HUES64 (cell line): ENCODE results near the gene RCE1.

Experiments used
- H3K27ac ChIP-seq: 2 replicates; pipeline ENCODE4 v1.7.0; 2013; ENCODE audit warnings: low read depth, low read length, inconsistent platforms
- H3K27me3 ChIP-seq: 2 replicates; pipeline ENCODE4 v1.6.1; 2013; ENCODE audit warnings: mild to moderate bottlenecking, low read length; ENCODE audit not compliant: insufficient read depth
- H3K36me3 ChIP-seq: 2 replicates; pipeline ENCODE4 v1.6.1; 2013; ENCODE audit warnings: mild to moderate bottlenecking, low read length; ENCODE audit not compliant: insufficient read depth
- H3K4me1 ChIP-seq: 2 replicates; pipeline ENCODE4 v1.6.1; 2013; ENCODE audit warnings: mild to moderate bottlenecking, low read length, moderate library complexity; ENCODE audit not compliant: insufficient read depth
- H3K4me3 ChIP-seq: 2 replicates; pipeline ENCODE4 v1.5.1; 2013; ENCODE audit warnings: mild to moderate bottlenecking, low read length, moderate library complexity
- H3K9ac ChIP-seq: 2 replicates; pipeline ENCODE4 v1.6.1; 2013; ENCODE audit warnings: mild to moderate bottlenecking, low read depth, low read length
- H3K9me3 ChIP-seq: 2 replicates; pipeline ENCODE4 v1.6.1; 2013; ENCODE audit warnings: low read depth, low read length; ENCODE audit not compliant: insufficient read depth
- WGBS: fragments of 150-250, 120-280 bp; methylation state at CpG from one replicate; pipeline ENCODE4 v1.1.7; 2013; ENCODE audit warnings: missing lambda C conversion rate; 5-methylcytosine and 5-hydroxymethylcytosine counted together

Gene RCE1

DNA sequence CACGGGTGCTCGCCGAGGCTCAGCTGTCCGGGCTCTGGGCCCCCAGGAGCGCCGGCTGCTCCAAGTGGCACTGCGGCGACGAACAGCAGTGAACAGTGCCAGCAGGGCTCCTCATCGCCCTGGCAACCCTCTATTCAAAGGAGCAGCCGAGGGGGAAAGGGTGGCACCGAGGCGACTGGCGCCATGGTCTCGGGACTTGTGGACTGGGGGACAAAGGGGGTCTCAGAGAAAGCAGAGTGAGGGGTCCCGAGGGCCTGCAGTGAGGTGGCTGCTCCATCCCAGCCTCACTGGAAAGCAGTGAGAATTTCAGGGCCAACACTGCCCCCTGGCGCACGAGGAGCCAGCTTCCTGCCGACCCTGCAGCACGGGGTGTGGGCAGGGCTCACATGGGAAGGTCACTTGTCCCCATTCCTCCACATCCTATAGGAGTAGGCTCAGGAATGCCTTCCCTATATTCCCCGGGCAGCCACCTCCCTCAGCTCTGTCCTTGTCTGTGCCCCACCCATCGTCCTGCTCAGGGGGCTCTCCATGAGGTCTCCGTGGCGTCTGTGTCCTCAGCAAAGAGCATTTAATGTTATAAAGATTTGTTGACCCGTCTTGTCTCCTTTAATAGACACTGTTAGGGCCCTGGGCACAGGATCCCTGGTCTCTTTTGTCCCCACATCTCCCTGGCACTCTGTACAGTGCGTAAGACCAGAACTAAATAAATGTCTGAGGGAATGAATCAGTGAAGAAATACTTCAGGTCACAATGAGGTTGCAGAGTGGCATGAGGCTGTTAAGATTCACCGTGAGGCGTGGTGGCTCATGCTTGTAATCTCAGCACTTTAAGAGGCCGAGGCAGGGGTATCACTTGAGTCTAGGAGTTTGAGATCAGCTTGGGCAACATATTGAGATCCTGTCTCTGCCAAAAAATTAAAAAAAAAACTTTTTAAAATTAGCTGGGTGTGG lies 40.0 kb downstream of the RCE1 start:
- no peak overlapping the region for H3K27ac ChIP-seq
- no peaks in the 10 kb centered on the region for H3K36me3 ChIP-seq
- WGBS: 71% methylated on average over 29 of the region's 29 CpGs
- no peaks in the 10 kb centered on the region for H3K9me3 ChIP-seq
- H3K4me3 ChIP-seq: no peak overlapping the region
- no peaks in the 10 kb centered on the region for H3K27me3 ChIP-seq
- H3K9ac ChIP-seq: no peak overlapping the region
- peaks cover 10% of the 10 kb centered on the region for H3K4me1 ChIP-seq

DNA sequence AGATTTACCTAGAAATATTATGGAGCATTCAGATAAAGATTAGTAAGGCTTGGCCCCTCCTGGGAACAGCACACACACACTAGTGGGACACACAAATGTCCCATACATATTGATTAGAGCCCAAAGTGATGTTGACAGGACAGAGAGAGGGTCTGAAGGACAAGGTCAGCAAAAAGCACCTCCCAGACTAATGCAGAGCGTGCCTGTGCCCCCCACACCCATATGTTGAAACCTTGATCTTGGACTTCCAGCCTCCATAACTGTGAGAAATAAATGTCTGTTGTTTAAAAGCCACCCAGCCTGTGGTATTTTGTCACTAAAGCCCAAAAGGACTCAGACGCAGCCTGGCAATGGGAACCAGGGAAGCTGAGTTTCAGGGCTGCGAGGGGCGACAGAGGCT lies 41.2 kb downstream of the RCE1 start:
- no peak overlapping the region for H3K4me3 ChIP-seq
- peaks cover 10% of the 10 kb centered on the region for H3K4me1 ChIP-seq
- WGBS: 96% methylated on average over 4 of the region's 4 CpGs
- no peaks in the 10 kb centered on the region for H3K27me3 ChIP-seq
- no peaks in the 10 kb centered on the region for H3K9me3 ChIP-seq
- H3K9ac ChIP-seq: no peak overlapping the region
- no peak overlapping the region for H3K27ac ChIP-seq
- no peaks in the 10 kb centered on the region for H3K36me3 ChIP-seq

DNA sequence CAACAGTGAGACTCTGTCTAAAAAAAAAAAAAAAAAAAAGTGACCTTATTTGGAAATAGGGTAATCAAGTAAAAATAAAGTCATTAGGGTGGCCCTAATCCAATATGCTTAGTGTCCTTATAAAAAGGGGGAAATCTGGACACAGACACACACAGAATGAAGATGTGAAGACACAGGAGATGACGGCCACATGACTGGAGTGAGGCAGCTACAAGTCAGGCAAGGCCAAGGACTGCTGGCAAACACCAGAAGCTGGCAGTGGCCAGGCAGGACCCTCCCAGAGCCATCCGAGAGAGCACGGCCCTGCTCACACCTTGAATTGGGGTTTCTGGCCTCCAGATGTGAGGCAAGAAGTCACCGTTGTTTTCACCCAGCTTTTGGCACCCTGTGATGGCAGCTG lies 42.2 kb downstream of the RCE1 start:
- Histone ChIP-seq H3K4me1 (peaks cover 15% of the 10 kb centered on the region), H3K9ac (no peak overlapping the region), H3K4me3 (no peak overlapping the region), H3K36me3 (no peaks in the 10 kb centered on the region), H3K9me3 (no peaks in the 10 kb centered on the region), H3K27ac (no peak overlapping the region), H3K27me3 (no peaks in the 10 kb centered on the region)
- WGBS: 92% methylated on average over 4 of the region's 4 CpGs

DNA sequence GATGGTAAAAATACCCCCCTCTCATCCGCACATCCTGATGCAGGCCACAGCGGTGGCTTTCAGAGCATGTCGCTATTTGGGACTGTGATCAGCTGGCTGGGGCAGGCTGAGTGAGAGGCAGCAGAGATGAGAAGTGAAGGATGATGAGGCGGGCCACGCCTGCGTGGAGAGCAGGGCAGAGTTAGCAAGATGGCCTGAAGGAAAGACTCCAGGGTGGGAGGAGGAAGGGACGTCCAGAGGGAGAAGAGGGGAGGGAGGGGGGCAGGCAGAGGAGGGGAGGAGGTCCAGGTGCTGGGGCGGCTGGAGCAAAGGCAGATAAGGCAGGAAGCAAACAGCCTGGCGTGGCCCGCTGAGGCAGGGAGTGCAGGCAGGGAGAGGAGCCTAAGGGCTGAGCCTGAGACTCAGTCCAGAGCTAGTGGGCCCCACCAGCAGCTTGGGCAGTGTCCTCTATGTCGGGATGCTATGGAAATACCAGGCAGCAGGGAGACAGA lies 42.8 kb downstream of the RCE1 start:
- no peaks in the 10 kb centered on the region for H3K27me3 ChIP-seq
- 78% methylated on average over 11 of the region's 11 CpGs for WGBS
- no peak overlapping the region for H3K9ac ChIP-seq
- no peak overlapping the region for H3K27ac ChIP-seq
- H3K9me3 ChIP-seq: no peaks in the 10 kb centered on the region
- no peaks in the 10 kb centered on the region for H3K36me3 ChIP-seq
- H3K4me1 ChIP-seq: peaks cover 10% of the 10 kb centered on the region
- H3K4me3 ChIP-seq: no peak overlapping the region

DNA sequence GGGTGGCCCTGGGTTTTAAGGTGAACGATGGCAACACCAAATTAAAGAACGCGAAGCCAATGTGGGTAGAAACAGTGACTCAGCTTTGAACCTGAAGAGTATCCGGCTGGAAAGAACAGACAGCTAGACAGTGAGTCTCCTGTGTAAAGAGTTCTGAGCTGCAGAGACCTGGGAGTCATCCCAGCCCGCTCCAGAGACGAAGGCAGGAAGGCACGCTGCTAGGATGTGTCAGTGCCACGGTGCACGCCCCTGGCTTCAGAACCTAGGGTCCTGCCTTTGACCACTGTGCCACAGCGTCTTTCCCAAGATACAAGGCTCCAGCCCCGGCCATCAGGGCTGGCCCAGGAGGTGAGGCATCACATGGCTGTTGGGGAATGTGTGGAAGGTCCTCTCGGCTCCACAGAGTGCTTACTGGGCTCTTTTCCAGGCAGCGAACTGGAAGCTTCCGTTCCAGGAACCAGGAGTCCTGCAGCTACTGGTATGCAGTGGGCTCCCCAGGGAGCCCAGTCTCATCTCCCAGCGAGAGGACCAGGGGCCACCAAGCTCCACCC lies 43.5 kb downstream of the RCE1 start:
- Histone ChIP-seq H3K27me3 (no peaks in the 10 kb centered on the region), H3K4me3 (no peak overlapping the region), H3K9me3 (no peaks in the 10 kb centered on the region), H3K4me1 (peaks cover 8% of the 10 kb centered on the region; the same call in 1 of the 2 replicates), H3K9ac (no peak overlapping the region), H3K36me3 (no peaks in the 10 kb centered on the region), H3K27ac (no peak overlapping the region)
- WGBS: 89% methylated on average over 15 of the region's 15 CpGs

DNA sequence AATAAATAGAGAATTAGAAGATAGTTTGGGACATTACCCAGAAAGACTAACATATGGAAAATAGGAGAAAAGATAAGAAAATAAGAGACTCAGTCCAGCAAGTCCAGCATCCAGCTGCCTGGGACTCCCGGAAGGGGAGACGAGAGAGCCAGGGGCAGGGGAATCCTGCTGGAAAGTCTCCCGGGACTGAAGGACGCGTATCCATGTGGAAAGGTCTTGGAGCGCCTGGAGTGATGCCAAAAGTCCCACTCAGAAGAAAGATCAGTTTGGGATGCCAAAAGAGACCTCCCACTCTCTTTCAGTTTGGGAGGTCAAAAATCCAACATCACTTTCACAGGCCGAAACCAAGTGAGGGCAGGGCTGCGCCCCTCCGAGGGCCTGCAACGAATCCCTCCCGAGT lies 44.3 kb downstream of the RCE1 start:
- Histone ChIP-seq H3K4me1 (peaks cover 8% of the 10 kb centered on the region; the same call in 1 of the 2 replicates), H3K27me3 (no peaks in the 10 kb centered on the region), H3K4me3 (no peak overlapping the region), H3K27ac (no peak overlapping the region), H3K9me3 (no peaks in the 10 kb centered on the region), H3K9ac (no peak overlapping the region), H3K36me3 (no peaks in the 10 kb centered on the region)
- 96% methylated on average over 11 of the region's 11 CpGs for WGBS

DNA sequence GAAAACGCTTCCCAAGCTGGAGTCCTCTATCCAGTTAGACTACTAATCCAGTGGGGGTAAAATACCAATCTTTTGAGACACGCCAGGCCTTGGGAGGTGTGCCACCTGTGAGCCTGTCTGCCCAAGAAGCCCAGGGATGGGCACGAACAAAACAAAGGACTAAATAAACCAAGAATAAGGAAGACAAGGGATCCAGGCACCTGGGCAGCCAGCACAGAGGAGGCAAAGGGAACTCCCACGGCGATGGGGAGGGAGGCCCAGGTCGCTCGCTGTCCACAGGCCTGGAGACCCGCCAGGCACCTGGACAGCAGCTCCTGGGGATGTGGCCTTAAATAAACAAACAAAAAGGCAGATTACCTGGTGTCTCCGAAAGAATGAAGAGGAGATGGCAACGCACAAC lies 45.0 kb downstream of the RCE1 start:
- Histone ChIP-seq H3K27me3 (no peaks in the 10 kb centered on the region), H3K27ac (no peak overlapping the region), H3K36me3 (no peaks in the 10 kb centered on the region), H3K9me3 (no peaks in the 10 kb centered on the region), H3K9ac (no peak overlapping the region), H3K4me3 (no peak overlapping the region), H3K4me1 (peaks cover 14% of the 10 kb centered on the region; the same call in 1 of the 2 replicates)
- WGBS: 93% methylated on average over 10 of the region's 10 CpGs

DNA sequence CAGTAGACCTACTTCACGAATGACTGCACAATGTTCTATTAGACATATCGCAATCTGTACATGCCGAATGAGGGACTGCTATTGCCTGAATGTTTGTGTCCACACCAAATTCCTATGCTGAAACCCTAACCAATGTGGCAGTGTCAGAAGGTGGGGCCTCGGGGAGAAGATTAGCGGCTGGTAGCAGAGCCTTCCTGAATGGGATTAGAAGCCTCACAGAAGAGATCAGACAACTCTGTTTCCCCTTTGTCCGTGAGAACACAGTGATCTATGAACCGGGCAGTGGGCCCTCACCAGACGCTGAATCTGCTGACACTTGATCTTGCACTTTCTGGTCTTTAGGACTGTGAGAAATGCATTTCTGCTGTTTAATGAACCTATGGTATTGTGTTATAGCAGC lies 46.7 kb downstream of the RCE1 start:
- Histone ChIP-seq H3K27ac (no peak overlapping the region), H3K27me3 (no peaks in the 10 kb centered on the region)
- WGBS: 81% methylated on average over 8 of the region's 8 CpGs

DNA sequence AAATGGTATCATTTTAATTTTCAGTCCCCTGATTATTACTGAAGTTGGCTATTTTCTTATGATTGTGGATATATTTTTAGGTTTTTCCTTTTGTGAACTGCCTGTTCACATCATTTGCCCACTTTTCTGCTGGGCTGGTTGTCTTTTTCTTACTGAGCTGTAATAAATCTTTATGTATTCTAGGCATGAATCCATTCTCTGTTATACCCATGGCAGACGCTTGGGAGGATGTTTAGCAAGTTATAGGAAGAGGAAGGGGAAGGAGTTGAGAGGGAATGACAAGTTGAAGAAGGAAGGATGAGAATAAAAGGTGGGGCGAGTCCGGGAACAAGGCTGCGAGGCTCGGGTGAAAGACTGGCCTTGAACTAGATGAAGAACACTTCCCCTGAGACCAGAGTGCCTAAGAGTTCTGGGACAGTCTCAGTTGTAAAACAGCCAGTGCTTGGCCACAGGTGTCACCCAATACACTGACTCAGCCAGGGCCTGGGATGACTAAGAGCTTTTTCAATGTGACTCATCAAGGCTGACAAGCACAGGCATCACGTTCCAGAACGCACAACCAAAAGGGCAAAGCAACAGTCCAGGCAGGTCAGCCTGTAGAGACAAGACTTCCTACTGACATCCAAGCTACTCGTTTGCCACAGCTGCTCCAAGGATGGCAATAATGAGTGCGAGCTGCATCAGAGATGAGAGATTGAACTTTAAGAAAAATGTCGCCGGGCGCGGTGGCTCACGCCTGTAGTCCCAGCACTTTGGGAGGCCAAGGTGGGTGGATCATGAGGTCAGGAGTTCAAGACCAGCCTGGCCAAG lies 48.8 kb downstream of the RCE1 start:
- Histone ChIP-seq H3K36me3 (no peaks in the 10 kb centered on the region), H3K27ac (no peak overlapping the region), H3K4me3 (no peak overlapping the region), H3K9me3 (no peaks in the 10 kb centered on the region), H3K27me3 (no peaks in the 10 kb centered on the region), H3K4me1 (peaks cover 22% of the 10 kb centered on the region), H3K9ac (no peak overlapping the region)
- 85% methylated on average over 14 of the region's 14 CpGs for WGBS

More for the DNA sequence above, 46.7 kb downstream of the RCE1 start:
- Histone ChIP-seq H3K9ac (no peak overlapping the region), H3K36me3 (no peaks in the 10 kb centered on the region), H3K4me1 (peaks cover 24% of the 10 kb centered on the region), H3K9me3 (no peaks in the 10 kb centered on the region), H3K4me3 (no peak overlapping the region)

DNA sequence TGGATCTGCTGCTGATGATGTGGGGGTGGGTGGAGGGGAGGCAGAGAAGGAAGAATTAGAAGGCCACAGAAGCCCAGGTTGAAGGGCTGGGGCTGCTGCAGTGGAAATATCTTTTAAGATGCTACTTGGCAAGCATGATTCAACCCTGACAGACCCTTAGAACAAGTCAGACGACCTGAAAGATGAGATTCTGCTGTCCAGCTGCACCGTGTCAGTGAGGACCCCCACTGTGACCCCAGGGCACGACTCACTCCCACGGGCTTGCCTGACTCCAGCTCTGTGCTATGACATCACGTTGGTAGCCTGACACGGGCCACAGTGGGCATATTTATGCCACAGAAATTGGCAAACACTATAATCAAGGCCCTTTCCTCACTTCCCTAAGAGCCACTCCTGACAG lies 49.7 kb downstream of the RCE1 start:
- H3K4me3 ChIP-seq: no peak overlapping the region
- 59% methylated on average over 6 of the region's 6 CpGs for WGBS
- H3K9ac ChIP-seq: no peak overlapping the region
- H3K27ac ChIP-seq: no peak overlapping the region
- H3K9me3 ChIP-seq: no peaks in the 10 kb centered on the region
- no peaks in the 10 kb centered on the region for H3K36me3 ChIP-seq
- no peaks in the 10 kb centered on the region for H3K27me3 ChIP-seq
- peaks cover 22% of the 10 kb centered on the region for H3K4me1 ChIP-seq

DNA sequence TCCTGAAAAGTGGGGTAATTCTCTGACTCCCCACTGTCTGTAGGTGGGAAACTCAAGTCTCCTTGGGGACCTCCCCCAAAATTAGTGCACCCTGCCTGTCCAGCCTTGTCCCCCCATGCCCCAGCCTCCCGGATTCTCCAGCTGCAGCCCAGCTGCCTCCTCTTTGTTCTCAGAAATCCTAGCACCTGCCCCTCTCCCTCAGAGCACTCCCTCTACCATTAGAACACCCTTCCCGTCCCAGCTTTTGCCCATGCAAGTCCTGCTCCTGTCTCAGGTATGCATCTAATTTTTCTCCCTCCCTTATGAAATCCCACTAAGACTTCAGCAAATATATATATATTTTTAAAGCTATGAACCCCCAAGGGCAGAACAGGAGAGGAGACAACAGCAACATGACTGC lies 50.9 kb downstream of the RCE1 start:
- no peak overlapping the region for H3K27ac ChIP-seq

More for the DNA sequence above, 50.9 kb downstream of the RCE1 start:
- Histone ChIP-seq H3K4me3 (no peak overlapping the region), H3K9ac (no peak overlapping the region), H3K9me3 (no peaks in the 10 kb centered on the region), H3K27me3 (no peaks in the 10 kb centered on the region), H3K36me3 (no peaks in the 10 kb centered on the region), H3K4me1 (peaks cover 22% of the 10 kb centered on the region)
- WGBS: 60% methylated on average over 2 of the region's 2 CpGs
